Measurements from ENCODE around the gene ST3GAL4.

DNA sequence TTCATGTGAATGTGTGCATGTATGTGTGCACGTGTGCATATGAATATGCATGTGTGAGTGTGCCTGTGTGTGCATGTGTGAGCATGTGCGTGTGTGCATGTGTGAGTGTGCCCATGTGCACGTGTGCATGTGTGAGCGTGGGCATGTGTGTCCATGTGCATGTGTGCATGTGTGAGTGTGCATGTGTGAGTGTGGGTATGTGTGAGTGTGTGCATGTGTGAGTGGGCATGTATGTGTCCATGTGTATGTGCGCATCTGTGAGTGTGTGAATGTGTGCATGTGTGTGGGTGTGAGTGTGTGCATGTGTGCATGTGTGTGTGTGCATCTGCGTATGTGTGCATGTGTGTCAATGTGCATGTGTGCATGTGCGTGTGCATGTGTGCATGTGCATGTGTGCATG lies 94.7 kb downstream of the ST3GAL4 start:
- no peak for TF ChIP-seq EZH2 (IDR thresholded peaks at IDR 0.05; ENCODE audit: low read length)
- TF ChIP-seq, protein P1, sequence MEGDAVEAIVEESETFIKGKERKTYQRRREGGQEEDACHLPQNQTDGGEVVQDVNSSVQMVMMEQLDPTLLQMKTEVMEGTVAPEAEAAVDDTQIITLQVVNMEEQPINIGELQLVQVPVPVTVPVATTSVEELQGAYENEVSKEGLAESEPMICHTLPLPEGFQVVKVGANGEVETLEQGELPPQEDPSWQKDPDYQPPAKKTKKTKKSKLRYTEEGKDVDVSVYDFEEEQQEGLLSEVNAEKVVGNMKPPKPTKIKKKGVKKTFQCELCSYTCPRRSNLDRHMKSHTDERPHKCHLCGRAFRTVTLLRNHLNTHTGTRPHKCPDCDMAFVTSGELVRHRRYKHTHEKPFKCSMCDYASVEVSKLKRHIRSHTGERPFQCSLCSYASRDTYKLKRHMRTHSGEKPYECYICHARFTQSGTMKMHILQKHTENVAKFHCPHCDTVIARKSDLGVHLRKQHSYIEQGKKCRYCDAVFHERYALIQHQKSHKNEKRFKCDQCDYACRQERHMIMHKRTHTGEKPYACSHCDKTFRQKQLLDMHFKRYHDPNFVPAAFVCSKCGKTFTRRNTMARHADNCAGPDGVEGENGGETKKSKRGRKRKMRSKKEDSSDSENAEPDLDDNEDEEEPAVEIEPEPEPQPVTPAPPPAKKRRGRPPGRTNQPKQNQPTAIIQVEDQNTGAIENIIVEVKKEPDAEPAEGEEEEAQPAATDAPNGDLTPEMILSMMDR (optimal IDR thresholded peaks at IDR 0.05 in 1 of 3, IDR thresholded peaks at IDR 0.05 in 1 of 3, conservative IDR thresholded peaks at IDR 0.05 in 1 of 3; ENCODE audit: extremely low read depth in 1 of 3, insufficient read depth in 2 of 3, low read length in 3 of 3): no peak
